Mesothelial cell of epicardium (in vitro differentiated cells): ENCODE data around the gene DNAI7. TPM values are rescaled to one million over a fixed set of nuclear protein-coding genes. Genes with fewer than 3 reads are reported as not detected.

Experiments
- DNase-seq, 2 experiments: peaks; one replicate each; pipeline ENCODE4 v3.0.0; 2021; ENCODE audit warnings: low spot score in 2 of 2; ENCODE audit not compliant: unreplicated experiment in 2 of 2
- H3K27ac Mint-ChIP-seq: 2 replicates; pipeline ENCODE4 v1.8.0; 2021; ENCODE audit warnings: mixed read lengths
- H3K27me3 Mint-ChIP-seq: 2 replicates; pipeline ENCODE4 v1.8.0; 2021; ENCODE audit warnings: low read depth, mixed read lengths
- H3K36me3 Mint-ChIP-seq: 2 replicates; pipeline ENCODE4 v1.8.0; 2021; ENCODE audit warnings: mixed read lengths
- H3K4me1 Mint-ChIP-seq: 2 replicates; pipeline ENCODE4 v1.8.0; 2021; ENCODE audit warnings: mixed read lengths
- H3K4me3 Mint-ChIP-seq: 2 replicates; pipeline ENCODE4 v1.8.0; 2021; ENCODE audit warnings: mild to moderate bottlenecking, moderate library complexity, mixed read lengths
- H3K9me3 Mint-ChIP-seq: 2 replicates; pipeline ENCODE4 v1.8.0; 2021; ENCODE audit warnings: mixed read lengths
- total RNA-seq: library from RNA; stranded (reverse); gene quantifications from 3 replicates; pipeline ENCODE4 v1.2.1, GENCODE V29; 2021
- TF ChIP-seq, protein P1 (sequence below): fragments of 200-600 bp; sonication (generic); IDR thresholded peaks from one replicate; pipeline ENCODE4 v1.5.0; 2021; ENCODE audit warnings: antibody characterized with exemption; ENCODE audit not compliant: unreplicated experiment

The DNAI7 gene
- total RNA-seq, 1 donor from 2014 or later = 1.5 TPM

DNA sequence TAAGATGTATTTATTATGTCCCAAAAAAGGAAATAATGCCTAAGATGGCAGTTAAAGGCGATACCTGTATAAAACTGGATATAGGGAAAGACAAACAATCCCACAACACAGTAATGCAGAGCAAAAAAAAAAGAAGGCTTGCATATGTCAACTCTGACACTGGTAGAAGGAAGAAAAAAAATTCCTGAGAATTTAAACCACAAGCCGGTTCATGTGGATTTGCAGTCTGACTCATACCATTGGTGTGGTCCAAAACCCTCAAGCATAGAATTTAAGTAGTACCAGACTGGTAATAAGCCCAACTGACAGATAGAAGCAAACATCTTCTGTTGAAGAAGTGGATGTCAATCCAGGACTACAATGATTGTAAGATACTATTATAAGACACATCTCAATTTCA is 7.2 kb downstream of the DNAI7 start:
- Mint-ChIP-seq H3K4me3 (no peak overlapping the region), H3K27ac (no peak overlapping the region), H3K4me1 (peaks cover 4% of the 10 kb centered on the region), H3K36me3 (no peaks in the 10 kb centered on the region), H3K27me3 (no peaks in the 10 kb centered on the region), H3K9me3 (peaks cover 5% of the 10 kb centered on the region)
- no peak for DNase-seq
- TF ChIP-seq, protein P1, sequence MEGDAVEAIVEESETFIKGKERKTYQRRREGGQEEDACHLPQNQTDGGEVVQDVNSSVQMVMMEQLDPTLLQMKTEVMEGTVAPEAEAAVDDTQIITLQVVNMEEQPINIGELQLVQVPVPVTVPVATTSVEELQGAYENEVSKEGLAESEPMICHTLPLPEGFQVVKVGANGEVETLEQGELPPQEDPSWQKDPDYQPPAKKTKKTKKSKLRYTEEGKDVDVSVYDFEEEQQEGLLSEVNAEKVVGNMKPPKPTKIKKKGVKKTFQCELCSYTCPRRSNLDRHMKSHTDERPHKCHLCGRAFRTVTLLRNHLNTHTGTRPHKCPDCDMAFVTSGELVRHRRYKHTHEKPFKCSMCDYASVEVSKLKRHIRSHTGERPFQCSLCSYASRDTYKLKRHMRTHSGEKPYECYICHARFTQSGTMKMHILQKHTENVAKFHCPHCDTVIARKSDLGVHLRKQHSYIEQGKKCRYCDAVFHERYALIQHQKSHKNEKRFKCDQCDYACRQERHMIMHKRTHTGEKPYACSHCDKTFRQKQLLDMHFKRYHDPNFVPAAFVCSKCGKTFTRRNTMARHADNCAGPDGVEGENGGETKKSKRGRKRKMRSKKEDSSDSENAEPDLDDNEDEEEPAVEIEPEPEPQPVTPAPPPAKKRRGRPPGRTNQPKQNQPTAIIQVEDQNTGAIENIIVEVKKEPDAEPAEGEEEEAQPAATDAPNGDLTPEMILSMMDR = no peak

DNA sequence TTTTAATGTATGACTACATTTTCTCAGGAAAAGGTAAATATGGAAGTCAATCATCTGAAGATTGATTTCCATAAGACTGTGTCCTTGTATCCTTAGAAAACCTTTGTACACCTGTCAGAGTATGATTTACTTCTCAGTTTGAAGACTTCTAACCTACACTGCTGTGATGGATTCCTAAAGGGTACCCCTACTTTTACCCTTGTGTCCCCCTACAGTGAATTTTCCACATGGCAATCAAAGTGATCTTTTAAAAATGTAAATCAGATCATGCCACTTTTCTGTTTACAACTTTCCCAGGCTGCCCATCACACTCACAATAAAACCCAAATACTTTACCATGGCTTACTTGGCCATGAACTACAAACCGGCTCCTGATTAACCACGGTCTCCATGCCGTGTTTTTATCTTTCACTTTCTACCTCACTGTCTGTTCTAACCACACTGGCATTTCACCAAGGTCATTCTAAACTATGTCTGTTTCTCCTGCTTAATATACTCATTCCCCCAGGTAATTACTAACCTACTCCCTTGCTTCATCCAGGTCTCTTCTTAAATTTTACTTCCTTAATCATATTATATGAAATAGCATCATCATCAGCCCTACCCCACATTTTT is 8.1 kb downstream of the DNAI7 start:
- peaks cover 4% of the 10 kb centered on the region for H3K4me1 Mint-ChIP-seq

DNA sequence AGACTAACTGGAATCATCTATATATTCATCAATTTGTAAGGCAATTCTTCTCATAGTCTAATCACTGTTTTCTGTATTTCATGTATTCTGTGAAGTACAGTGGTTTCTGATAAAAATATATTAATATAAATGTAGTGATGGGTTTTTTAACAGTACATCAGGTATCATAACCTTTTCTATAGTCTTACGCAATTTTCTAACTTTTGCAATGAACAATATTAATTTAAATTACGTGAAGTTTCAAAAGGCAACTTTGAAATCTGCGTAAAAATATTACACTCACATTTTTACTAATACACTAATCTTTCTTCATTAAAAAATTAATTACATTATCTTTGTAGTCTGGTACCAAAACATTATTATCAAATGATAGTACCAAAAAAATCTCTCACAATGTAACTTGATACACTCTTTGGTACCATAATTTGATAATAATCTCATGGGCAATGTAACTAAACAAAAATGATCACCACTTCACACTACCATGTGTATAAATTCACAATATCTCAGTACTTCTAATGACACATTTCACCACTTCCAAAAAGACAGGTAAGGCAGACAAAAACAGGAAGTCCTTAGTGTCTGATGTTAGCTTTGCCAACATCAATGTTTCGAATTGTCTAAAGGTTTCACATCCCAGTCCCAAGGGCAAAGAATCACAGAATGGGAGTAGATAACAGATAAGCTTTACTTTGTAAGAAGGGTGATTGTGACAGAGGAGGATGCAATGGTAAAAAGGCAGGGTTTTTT is 8.7 kb downstream of the DNAI7 start:
- TF ChIP-seq, protein P1 = no peak
- Mint-ChIP-seq H3K9me3 (peaks cover 5% of the 10 kb centered on the region), H3K4me1 (peaks cover 4% of the 10 kb centered on the region), H3K27ac (no peak overlapping the region), H3K27me3 (no peaks in the 10 kb centered on the region), H3K4me3 (no peak overlapping the region), H3K36me3 (no peaks in the 10 kb centered on the region)
- DNase-seq = no peak

More for the DNA sequence above, 8.1 kb downstream of the DNAI7 start:
- Mint-ChIP-seq H3K27me3 (no peaks in the 10 kb centered on the region), H3K9me3 (peaks cover 5% of the 10 kb centered on the region), H3K27ac (no peak overlapping the region), H3K4me3 (no peak overlapping the region), H3K36me3 (no peaks in the 10 kb centered on the region)
- TF ChIP-seq, protein P1 = no peak
- no peak for DNase-seq

DNA sequence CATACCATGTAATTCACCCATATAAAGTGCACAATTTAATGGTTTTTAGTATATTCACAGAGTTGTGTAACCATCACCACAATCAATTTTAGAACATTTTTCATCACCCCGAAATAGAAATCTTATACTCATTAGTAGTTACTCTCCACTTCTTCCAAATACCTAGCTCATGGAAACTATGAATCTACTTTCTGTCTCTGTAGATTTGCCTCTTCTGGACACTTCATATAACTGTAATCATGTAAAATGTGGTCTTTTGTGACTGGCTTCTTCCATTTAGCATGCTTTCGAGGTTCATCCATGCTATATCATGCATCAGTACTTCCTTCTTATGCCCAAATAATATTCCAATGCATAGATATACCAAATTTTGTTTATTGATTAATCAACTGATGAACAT is 10.8 kb downstream of the DNAI7 start:
- Mint-ChIP-seq H3K9me3 (peaks cover 12% of the 10 kb centered on the region), H3K4me1 (peaks cover 4% of the 10 kb centered on the region), H3K36me3 (no peaks in the 10 kb centered on the region), H3K27ac (no peak overlapping the region), H3K27me3 (no peaks in the 10 kb centered on the region), H3K4me3 (no peak overlapping the region)
- no peak for DNase-seq
- TF ChIP-seq, protein P1 = no peak

DNA sequence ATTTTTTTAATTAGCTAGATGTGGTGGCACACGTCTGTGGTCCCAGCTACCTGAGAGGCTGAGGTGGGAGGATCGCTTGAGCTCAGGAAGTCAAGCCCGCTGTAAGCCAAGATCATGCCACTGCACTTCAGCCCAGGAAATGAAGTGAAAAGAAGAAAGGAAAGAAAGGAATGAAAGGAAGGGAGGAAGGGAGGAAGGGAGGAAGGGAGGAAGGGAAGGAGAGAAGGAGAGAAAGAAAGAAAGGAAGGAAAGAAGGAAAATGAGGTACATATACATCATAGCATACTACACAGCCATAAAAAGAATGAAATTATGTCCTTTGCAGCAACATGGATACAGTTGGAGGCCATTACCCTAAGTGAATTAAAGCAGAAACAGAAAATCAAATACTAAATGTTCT is 12.2 kb downstream of the DNAI7 start:
- Mint-ChIP-seq H3K36me3 (no peaks in the 10 kb centered on the region), H3K4me1 (no peaks in the 10 kb centered on the region), H3K27ac (no peak overlapping the region), H3K4me3 (no peak overlapping the region), H3K27me3 (no peaks in the 10 kb centered on the region), H3K9me3 (peaks cover 15% of the 10 kb centered on the region)
- DNase-seq = no peak
- TF ChIP-seq, protein P1 = no peak
